Activated CD4-positive, alpha-beta T cell treated with anti-CD3 and anti-CD28 coated beads, Interleukin-2, amount 50 U/mL, for 4 hours (primary cell): ENCODE measurements around the gene PAIP2B.

Source experiments
- DNase-seq, 2 experiments: peaks; one replicate each; pipeline ENCODE4 v3.0.0-alpha.2; 2020

Gene PAIP2B

GRCh38 chr2:71150082-71150816 is 76.7 kb downstream of the PAIP2B start:
- no peak for DNase-seq

GRCh38 chr2:71148506-71149063 is 78.3 kb downstream of the PAIP2B start:
- no peak for DNase-seq

- DNase-seq = no peak
Observed at GRCh38 chr2:71143782-71144181, 83.1 kb downstream of the PAIP2B start.

GRCh38 chr2:71136174-71136573 is 90.7 kb downstream of the PAIP2B start:
- no peak for DNase-seq

GRCh38 chr2:71133603-71134002 is 93.3 kb downstream of the PAIP2B start:
- DNase-seq = no peak
